SH-SY5Y (cell line): ENCODE results near the gene COL20A1.

Experiments
- GATA2 ChIP-seq: IDR thresholded peaks from 2 replicates; pipeline ENCODE4 v1.6.1; 2011; ENCODE audit warnings: mild to moderate bottlenecking, low read depth, low read length
- GATA3 ChIP-seq: IDR thresholded peaks from 2 replicates; pipeline ENCODE4 v1.6.1; 2011; ENCODE audit warnings: low read depth, mild to moderate bottlenecking, low read length, moderate library complexity

DNA sequence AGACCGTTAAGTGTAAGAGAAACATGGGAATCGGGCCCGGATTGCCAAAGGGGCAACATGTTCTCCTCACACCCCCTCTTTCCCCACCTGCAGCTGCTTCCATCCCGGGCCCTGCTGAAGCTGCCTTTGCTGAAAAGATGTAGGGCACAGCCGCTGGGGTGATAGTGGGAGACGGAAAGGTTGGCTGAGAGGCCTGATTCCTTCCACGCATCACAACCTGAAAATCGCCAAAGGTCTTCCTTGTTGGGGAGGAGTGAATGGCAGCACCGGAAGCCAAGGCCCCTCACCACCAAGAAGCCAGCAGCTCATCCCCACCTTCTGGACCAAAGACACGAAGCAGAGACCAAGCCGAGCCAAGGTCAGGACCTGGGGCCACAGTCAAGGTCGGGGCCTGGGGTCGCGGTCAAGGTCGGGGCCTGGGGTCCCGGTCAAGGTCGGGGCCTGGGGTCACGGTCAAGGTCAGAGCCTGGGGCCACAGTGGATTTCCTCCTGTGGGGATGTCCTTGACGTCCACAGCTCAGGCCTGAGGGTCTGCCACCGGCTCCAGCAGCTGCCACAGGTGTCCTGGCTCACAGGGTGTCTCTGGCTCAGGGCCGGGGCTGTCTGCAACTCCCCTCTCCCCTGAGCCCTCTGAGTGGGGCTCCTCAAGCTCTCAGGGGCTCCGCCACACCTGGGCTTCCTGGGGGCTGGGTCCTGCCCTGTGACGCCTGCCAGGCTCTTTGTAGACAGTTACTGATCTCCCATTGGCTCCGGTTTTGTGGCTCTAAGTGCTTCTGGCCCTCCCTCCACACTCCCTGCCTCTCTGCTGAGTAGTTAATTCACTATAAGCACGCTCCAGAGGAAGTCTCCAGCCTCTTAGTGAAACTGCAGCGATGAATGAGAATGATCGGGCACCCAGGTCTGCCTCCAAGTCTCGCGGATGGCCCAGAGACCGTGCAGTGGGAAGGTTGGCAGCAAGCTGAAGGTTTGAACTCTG, 73.7 kb downstream of the COL20A1 start:
- TF ChIP-seq GATA2 = no peak
- TF ChIP-seq GATA3 = no peak
